Pulmonary artery endothelial cell (primary cell): ENCODE measurements around the gene UBE2R2. TPM values are rescaled to one million over a fixed set of nuclear protein-coding genes. Genes with fewer than 3 reads are reported as not detected.

ENCODE experiments used
- total RNA-seq: library from RNA; depleted of rRNA; stranded (reverse); fragments of >200 nt; gene quantifications from 2 replicates; pipeline ENCODE4 v1.2.3, GENCODE V29; 2014

The UBE2R2 gene
- total RNA-seq, 1 donor from 2014 or later = 23.5 TPM

Other genes with a start within 250 kb of the UBE2R2 start
- gene PRSS3, start 21.6 kb upstream of the UBE2R2 start, total RNA-seq = 20.3 and 30.8 TPM in 2 replicates
- 14.0 and 17.9 TPM in 2 replicates for gene UBAP2, start 231.7 kb downstream of the UBE2R2 start, total RNA-seq